ENCODE measurements around the gene GK2. TPM values are rescaled to one million over a fixed set of nuclear protein-coding genes. Genes with fewer than 3 reads are reported as not detected.

Gene GK2
- total RNA-seq, 4 donors from 2014 or later = not detected

DNA sequence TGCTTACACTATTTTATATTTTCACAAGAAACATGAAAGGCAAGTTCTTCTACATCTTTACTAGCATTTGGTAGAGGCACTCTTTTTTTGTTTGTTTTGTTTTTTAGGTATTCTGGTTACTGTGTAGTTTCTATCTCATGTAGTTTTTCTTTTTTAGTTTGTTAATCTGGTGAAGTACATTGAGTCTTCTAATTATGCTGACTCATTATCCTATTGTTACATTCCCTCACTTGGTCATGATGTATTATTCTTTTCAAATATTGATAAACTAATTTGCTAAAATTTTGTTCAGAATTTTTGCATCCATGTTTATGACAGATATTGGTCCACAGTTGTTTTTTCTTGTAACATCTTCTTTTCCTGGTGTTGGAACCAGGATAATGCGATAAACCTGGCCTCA is 4.7 kb downstream of the GK2 start:
- 97% methylated on average over 1 of the region's 1 CpG for WGBS
- Histone ChIP-seq H3K36me3 (no peaks in the 10 kb centered on the region), H3K4me3 (no peak overlapping the region), H3K27me3 (no peaks in the 10 kb centered on the region), H3K27ac (no peak overlapping the region), H3K9me3 (no peaks in the 10 kb centered on the region), H3K4me1 (no peaks in the 10 kb centered on the region)
- DNase-seq (ENCODE audit: low spot score in 2 of 2) = no peak
- no peak for TF ChIP-seq EP300 (IDR thresholded peaks at IDR 0.05)
- TF ChIP-seq, protein P1, sequence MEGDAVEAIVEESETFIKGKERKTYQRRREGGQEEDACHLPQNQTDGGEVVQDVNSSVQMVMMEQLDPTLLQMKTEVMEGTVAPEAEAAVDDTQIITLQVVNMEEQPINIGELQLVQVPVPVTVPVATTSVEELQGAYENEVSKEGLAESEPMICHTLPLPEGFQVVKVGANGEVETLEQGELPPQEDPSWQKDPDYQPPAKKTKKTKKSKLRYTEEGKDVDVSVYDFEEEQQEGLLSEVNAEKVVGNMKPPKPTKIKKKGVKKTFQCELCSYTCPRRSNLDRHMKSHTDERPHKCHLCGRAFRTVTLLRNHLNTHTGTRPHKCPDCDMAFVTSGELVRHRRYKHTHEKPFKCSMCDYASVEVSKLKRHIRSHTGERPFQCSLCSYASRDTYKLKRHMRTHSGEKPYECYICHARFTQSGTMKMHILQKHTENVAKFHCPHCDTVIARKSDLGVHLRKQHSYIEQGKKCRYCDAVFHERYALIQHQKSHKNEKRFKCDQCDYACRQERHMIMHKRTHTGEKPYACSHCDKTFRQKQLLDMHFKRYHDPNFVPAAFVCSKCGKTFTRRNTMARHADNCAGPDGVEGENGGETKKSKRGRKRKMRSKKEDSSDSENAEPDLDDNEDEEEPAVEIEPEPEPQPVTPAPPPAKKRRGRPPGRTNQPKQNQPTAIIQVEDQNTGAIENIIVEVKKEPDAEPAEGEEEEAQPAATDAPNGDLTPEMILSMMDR (IDR thresholded peaks at IDR 0.05) = no peak
- TF ChIP-seq POLR2A (IDR thresholded peaks at IDR 0.05) = no peak
- TF ChIP-seq POLR2AphosphoS5 (IDR thresholded peaks at IDR 0.05) = no peak

DNA sequence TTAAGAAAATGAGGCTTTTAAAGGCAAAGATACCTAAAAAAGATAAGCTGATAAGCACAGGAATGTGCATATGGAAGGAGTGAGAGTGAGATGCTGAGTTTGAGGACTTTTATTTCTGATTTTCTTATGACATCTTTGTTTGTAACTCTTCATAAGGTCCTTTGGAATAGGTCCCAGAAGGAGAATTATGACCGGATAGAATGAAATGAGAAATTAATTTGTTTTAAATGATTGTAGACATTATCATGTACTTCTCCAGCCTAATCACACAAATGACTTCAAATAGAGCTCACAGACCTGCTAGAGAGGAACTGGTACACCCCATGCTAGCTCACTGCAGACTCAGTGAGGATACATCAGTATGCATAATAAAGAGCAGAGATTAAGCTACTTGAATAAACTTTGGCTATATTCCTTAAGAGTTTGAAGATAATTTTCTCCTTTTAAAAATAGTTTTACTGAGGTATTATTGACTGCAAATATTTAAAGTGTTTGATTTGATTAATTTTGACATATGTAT is 5.6 kb downstream of the GK2 start:
- no peak for DNase-seq (ENCODE audit: low spot score in 2 of 2)
- Histone ChIP-seq H3K4me3 (no peak overlapping the region), H3K36me3 (no peaks in the 10 kb centered on the region), H3K27me3 (no peaks in the 10 kb centered on the region), H3K4me1 (no peaks in the 10 kb centered on the region), H3K9me3 (no peaks in the 10 kb centered on the region), H3K27ac (no peak overlapping the region)
- WGBS = 29% methylated on average over 1 of the region's 1 CpG
- TF ChIP-seq POLR2A (IDR thresholded peaks at IDR 0.05) = no peak
- no peak for TF ChIP-seq POLR2AphosphoS5 (IDR thresholded peaks at IDR 0.05)
- TF ChIP-seq, protein P1 (IDR thresholded peaks at IDR 0.05) = no peak
- TF ChIP-seq EP300 (IDR thresholded peaks at IDR 0.05) = no peak

DNA sequence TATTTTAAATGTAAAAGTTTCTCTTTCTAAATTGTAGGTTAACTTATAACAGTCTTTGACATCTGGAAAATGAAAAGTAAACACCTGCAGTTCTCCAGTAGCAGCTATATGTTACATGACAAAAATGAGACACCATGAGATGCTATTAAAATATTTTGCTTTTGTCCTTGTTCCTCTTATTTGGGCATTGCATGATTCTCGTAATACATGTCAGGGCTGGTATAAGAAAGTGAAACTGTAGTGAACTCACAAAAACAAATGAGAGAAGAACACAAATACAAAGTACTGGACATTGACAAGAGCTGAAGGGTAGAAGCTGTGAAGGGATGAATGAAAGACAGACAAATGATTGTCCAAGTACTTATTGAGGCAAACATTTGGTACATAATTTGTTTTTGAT is 9.0 kb downstream of the GK2 start:
- H3K27me3 ChIP-seq = no peaks in the 10 kb centered on the region
- TF ChIP-seq, protein P1 (IDR thresholded peaks at IDR 0.05) = no peak
- no peak for TF ChIP-seq POLR2AphosphoS5 (IDR thresholded peaks at IDR 0.05)
- TF ChIP-seq EP300 (IDR thresholded peaks at IDR 0.05) = no peak
- TF ChIP-seq POLR2A (IDR thresholded peaks at IDR 0.05) = no peak
- WGBS = 83% methylated on average over 1 of the region's 1 CpG

DNA sequence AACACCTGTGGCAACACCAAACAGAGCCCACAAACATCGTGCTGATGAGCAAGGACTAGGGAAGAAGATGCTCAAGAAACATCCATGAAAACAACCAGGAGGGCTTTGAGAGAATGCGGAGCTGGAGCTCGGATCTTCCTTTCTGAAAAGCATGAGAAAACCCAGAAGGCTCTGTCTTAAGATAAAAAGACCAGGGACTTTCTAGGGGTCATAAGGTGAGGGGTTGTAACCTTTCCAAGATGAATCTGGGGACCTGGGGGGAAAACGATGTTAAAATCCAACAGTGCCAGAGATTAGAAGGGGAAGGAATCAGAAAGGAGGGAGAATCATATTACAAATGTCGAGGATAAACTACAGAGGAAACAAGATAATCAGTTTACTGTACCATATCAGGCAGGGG is 10.1 kb downstream of the GK2 start:
- Histone ChIP-seq H3K9me3 (no peaks in the 10 kb centered on the region), H3K27me3 (no peaks in the 10 kb centered on the region), H3K36me3 (no peaks in the 10 kb centered on the region), H3K4me1 (no peaks in the 10 kb centered on the region), H3K27ac (no peak overlapping the region), H3K4me3 (no peak overlapping the region)
- DNase-seq (ENCODE audit: low spot score in 2 of 2) = no peak
- WGBS = 40% methylated on average over 5 of the region's 5 CpGs
- TF ChIP-seq EP300 (IDR thresholded peaks at IDR 0.05) = no peak
- TF ChIP-seq, protein P1 (IDR thresholded peaks at IDR 0.05) = no peak
- no peak for TF ChIP-seq POLR2A (IDR thresholded peaks at IDR 0.05)
- no peak for TF ChIP-seq POLR2AphosphoS5 (IDR thresholded peaks at IDR 0.05)

More for the DNA sequence above, 9.0 kb downstream of the GK2 start:
- Histone ChIP-seq H3K36me3 (no peaks in the 10 kb centered on the region), H3K27ac (no peak overlapping the region), H3K9me3 (no peaks in the 10 kb centered on the region), H3K4me1 (no peaks in the 10 kb centered on the region), H3K4me3 (no peak overlapping the region)
- no peak for DNase-seq (ENCODE audit: low spot score in 2 of 2)

DNA sequence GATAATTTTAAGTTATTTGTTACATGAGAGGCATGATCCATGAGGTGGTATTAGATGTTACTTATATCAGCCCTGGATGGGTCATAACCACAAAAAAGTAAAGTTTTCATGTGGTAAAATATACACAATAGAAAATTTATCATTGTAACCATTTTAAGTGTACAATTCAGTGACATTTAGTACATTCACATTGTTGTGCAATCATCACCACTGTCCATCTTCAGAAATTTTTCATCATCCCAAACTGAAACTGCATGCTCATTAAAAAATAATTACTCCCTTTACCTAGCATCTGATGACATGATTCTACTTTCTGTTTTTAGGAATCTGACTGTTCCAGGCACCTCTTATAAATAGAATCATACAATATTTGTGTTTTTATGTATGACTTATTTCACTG is 11.2 kb downstream of the GK2 start:
- Histone ChIP-seq H3K4me3 (no peak overlapping the region), H3K27ac (no peak overlapping the region), H3K27me3 (no peaks in the 10 kb centered on the region), H3K36me3 (no peaks in the 10 kb centered on the region), H3K9me3 (no peaks in the 10 kb centered on the region), H3K4me1 (no peaks in the 10 kb centered on the region)
- DNase-seq (ENCODE audit: low spot score in 2 of 2) = no peak
- no peak for TF ChIP-seq POLR2A (IDR thresholded peaks at IDR 0.05)
- TF ChIP-seq, protein P1 (IDR thresholded peaks at IDR 0.05) = no peak
- TF ChIP-seq POLR2AphosphoS5 (IDR thresholded peaks at IDR 0.05) = no peak
- TF ChIP-seq EP300 (IDR thresholded peaks at IDR 0.05) = no peak
